ENCODE data around the gene PNPLA6. TPM values are rescaled to one million over a fixed set of nuclear protein-coding genes. Genes with fewer than 3 reads are reported as not detected.

The PNPLA6 gene
- total RNA-seq (2014; rRNA removed) (217 and 291 TPM in 2 replicates), Bru-seq, nascent RNA (percentile 78 among the genes with signal in this experiment), BruChase-seq, experiment 1, labeled RNA remaining after a 6-hour chase (percentile 93 among the genes with signal in this experiment), BruChase-seq, experiment 2, labeled RNA remaining after a 2-hour chase (percentile 87 among the genes with signal in this experiment)
- long read RNA-seq, full-length matches to known transcripts: 17 of 490 reads
- long read RNA-seq, partial matches to known transcripts: 403 of 490 reads
- long read RNA-seq, other reads (novel, unspliced or antisense): 70 of 490 reads

DNA sequence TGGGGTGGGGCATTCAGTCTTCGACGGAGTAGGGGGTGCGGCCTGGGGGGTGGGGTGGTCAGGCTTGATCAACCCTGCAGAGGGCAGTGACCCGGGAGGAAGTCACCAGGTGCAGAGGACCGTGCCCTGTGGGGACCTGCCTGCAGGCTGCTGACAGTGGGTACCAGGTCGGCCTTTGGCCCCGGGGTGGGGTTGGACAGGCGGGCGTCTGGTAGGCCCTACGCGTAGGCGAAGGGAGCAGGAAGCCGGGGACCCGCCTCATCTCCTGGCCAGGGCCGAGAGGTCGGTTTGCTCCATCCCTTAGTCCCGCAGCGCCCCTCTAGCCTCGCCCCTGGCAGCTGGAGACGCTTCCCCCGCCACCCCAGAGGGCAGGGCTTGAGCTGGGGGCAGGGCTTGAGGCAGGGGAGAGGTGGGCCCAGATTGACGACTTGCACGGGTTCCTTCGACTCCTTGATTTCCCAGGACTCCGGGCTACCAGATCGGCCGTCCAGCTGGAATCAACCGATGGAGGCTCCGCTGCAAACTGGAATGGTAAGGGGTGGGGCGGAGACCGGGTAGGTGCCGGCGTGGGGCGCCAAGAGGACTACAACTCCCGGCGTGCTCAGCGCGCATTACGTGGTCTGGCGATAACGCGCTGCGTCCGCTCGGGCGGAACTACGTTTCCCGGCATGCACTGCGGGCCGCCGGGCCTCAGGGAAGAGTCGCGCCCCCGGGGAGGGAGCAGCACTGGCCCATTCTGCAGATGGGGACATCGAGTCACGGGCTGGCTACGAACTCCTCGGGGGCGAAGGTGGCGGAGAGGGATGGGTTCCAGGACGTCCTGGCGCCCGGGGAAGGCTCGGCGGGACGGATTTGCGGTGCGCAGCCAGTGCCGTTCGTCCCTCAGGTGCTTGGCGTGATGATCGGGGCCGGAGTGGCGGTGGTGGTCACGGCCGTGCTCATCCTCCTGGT lies at the start of gene PNPLA6:
Gene PNPLA6, plus strand, starts transcription at position 671 of the 951 bp plus-strand sequence. Its CDS starts 72 bp downstream, at position 743.
- Histone ChIP-seq H3K27me3 (ENCODE audit: low read length) (no peaks in the 10 kb centered on the region), H3K4me3 (ENCODE audit: low read length) (peak within 1 kb of the TSS; percentile 98), H2AFZ (ENCODE audit: low read length) (peak within 1 kb of the TSS; percentile 99), H3K36me3 (ENCODE audit: low read depth, low read length) (peaks cover 10% of the 10 kb centered on the region; the same call in 1 of the 2 replicates), H3K4me2 (ENCODE audit: low read length) (peak within 1 kb of the TSS; percentile 96), H3K27ac (ENCODE audit: low read length) (peak within 1 kb of the TSS; percentile 24; the same call in 1 of the 2 replicates), H4K20me1 (ENCODE audit: low read length) (no peaks in the 10 kb centered on the region), H3K9me2 (replicated peaks; ENCODE audit: low read length) (no peaks in the 10 kb centered on the region), H3F3A (ENCODE audit: low read length, unreplicated experiment) (no peaks in the 10 kb centered on the region), H3K79me2 (ENCODE audit: low read length) (peaks cover 9% of the 10 kb centered on the region), H3K9ac (ENCODE audit: low read length) (peak within 1 kb of the TSS; percentile 78), H3K9me3 (ENCODE audit: low read length) (no peaks in the 10 kb centered on the region), H3K4me1 (ENCODE audit: insufficient read depth, low read length) (peaks cover 10% of the 10 kb centered on the region)
- BruUV-seq (replicated peaks): no TSS peak
- ChIA-PET CTCF (no interaction called here), POLR2A (ENCODE audit: unreplicated experiment) (interaction anchor here (0.6 kb wide), 1 partner anchor 261 kb away, joined by 3 read pairs; no protein-coding TSS in a partner anchor)
- peak; percentile 72 for ATAC-seq
- DNase-seq: peak; percentile 98
- no peak for TF ChIP-seq EZH2phosphoT487 (IDR thresholded peaks at IDR 0.05; ENCODE audit: borderline replicate concordance, low read length)
- no peak for TF ChIP-seq CTCF (conservative IDR thresholded peaks at IDR 0.05; ENCODE audit: low read depth, low read length)
- intact Hi-C loops (cut with micrococcal nuclease): loop anchor here (2.0 to 10.0 kb wide), 3 partner anchors 47 to 1851 kb away; partner anchors contain the start of genes HSD11B1L, MICOS13 and PEX11G

GRCh38 chr19:7486923-7487322 lies 48.6 kb upstream of the PNPLA6 start:
- no TSS peak for BruUV-seq (replicated peaks)

More at GRCh38 chr19:7486923-7487322, 48.6 kb upstream of the PNPLA6 start:
- Histone ChIP-seq H3K9me2 (replicated peaks; ENCODE audit: low read length) (no peaks in the 10 kb centered on the region), H3K36me3 (ENCODE audit: low read depth, low read length) (no peaks in the 10 kb centered on the region), H4K20me1 (ENCODE audit: low read length) (no peaks in the 10 kb centered on the region), H3K4me3 (ENCODE audit: low read length) (no peak overlapping the region), H3K4me1 (ENCODE audit: insufficient read depth, low read length) (peaks cover 18% of the 10 kb centered on the region), H3K4me2 (ENCODE audit: low read length) (no peak overlapping the region), H2AFZ (ENCODE audit: low read length) (no peak overlapping the region), H3K9me3 (ENCODE audit: low read length) (no peaks in the 10 kb centered on the region), H3K27me3 (ENCODE audit: low read length) (no peaks in the 10 kb centered on the region), H3F3A (ENCODE audit: low read length, unreplicated experiment) (no peaks in the 10 kb centered on the region), H3K27ac (ENCODE audit: low read length) (no peak overlapping the region), H3K9ac (ENCODE audit: low read length) (no peak overlapping the region), H3K79me2 (ENCODE audit: low read length) (no peaks in the 10 kb centered on the region)
- ChIA-PET CTCF (no interaction called here), POLR2A (ENCODE audit: unreplicated experiment) (no interaction called here)
- TF ChIP-seq EZH2 (IDR thresholded peaks at IDR 0.05; ENCODE audit: low read length, unreplicated experiment) (no peak), EZH2phosphoT487 (IDR thresholded peaks at IDR 0.05; ENCODE audit: borderline replicate concordance, low read length) (no peak), CTCF (conservative IDR thresholded peaks at IDR 0.05; ENCODE audit: low read depth, low read length) (no peak)
- ATAC-seq (no peak), DNase-seq (no peak)
- intact Hi-C loops (cut with micrococcal nuclease): no loop called here
